GM21786 (cell line): ENCODE measurements around the gene GNAO1.
"Not testable (repeated sequence)": the region's sequence is repeated elsewhere in the genome, so short reads cannot be mapped to it uniquely, and the experiment has no call there.

Experiments
- ATAC-seq: cut with Tn5 transposase; IDR thresholded peaks from one replicate; pipeline ENCODE4 v1.9.1; 2021; ENCODE audit not compliant: unreplicated experiment

The GNAO1 gene

DNA sequence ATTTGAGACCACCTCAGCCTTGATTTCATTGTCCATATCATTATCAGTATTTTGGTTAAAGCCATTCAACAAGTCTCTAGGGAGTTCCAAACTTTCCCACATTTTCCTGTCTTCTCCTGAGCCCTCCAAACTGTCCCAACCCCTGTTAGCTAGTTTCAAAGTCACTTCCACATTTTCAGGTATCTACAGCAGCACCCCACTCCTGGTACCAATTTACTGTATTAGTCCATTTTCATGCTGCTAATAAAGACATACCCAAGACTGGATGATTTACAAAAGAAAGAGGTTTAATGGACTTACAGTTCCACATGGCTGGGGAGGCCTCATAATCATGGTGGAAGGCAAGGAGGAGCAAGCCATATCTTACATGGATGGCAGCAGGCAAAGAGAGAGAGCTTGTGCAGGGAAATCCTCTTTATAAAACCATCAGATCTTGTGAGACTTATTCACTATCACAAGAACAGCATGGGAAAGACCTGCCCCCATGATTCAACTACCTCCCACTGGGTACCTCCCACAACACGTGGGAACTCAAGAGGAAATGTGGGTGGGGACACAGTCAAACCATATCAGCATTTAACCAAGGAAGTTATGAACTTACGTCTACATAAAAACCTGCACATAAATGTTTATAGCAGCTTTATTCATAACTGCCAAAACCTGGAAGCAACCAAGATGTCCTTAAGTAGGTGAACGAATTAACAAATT lies 189.6 kb downstream of the GNAO1 start:
- not testable (repeated sequence) for ATAC-seq

DNA sequence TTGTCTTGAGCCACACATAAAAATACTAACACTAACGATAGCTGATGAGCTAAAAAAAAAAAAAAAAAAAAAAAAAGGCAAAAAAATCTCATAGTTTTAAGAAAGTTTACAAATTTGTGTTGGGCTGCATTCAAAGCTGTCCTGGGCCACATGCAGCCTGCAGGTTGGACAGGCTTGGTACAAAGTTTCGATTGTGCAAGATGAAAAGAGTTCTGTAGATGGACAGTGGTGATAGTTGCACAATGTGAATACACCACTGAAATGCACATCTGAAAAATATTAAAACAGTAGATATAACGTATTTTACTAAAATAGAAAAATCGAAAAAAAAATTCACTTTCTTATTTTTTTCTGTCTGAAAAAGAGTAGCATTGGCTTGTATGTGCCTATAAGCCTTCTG lies 191.2 kb downstream of the GNAO1 start:
- ATAC-seq, result no peak

DNA sequence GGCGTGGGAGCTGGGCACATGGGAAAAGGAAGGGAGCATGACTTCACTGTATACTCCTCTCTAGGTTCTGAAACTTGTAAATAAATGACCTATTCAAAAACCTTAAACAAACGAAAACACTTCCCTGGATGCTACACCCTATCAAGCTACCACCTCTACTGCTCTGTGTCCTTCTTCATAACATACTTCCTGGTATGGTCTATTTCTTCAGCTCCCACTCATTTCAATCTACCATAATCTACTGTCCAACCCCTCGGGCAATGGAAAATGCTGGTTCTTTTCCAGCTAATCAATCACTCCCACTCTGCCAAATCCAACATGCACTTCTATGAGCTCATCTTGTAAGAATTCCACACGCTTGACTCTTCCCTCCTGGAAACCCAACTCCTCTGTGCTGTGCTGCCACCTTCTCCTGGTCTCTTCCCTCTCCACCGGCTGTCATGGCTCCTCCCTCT lies 191.6 kb downstream of the GNAO1 start:
- ATAC-seq, result no peak

DNA sequence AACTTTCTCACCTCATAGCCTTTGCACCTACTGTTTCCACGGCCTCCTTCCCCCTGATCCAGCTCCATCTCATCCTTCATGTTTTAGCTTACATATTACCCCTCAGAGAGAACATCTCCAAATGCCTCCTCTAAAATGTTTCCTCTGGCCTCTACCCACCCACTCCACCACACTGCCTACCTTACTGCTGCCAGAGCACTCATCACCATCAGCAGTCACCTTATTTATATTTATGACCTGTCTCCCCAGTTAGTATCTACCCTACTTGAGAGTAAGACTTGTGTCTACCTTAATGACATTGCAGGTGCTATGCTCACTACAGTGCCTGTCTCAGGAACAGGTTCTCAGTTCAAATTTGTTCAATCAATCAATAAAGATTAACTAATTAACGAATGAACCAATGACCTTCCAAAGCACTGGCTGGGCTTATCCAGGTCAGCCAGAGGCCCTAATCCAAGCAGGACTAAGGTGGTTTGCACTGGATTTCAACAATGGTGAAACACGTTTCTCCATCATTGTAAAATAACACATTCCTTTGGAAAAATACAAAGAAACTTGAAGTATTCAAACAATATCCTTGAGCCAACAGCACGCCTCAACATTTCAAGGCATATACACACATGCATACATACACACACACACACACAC lies 192.9 kb downstream of the GNAO1 start:
- no peak for ATAC-seq

DNA sequence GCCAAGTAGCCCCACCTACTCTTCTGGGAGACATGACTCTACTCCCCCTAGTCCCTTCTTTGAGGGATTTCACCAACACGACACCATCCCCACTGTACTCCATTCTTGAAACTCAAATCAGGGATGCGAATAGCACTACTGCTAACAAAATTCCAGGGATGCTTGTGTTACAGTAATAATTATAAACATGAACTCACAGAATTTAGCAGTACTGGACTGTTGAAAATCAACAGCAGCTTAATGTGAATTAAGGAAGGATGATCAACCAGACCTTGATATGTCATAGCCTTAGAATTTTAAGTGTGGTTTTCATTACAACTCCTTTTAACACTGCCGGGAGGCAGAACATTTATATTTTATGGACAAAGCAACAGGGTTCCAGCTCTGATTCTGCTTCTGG lies 196.1 kb downstream of the GNAO1 start:
- ATAC-seq, result no peak

DNA sequence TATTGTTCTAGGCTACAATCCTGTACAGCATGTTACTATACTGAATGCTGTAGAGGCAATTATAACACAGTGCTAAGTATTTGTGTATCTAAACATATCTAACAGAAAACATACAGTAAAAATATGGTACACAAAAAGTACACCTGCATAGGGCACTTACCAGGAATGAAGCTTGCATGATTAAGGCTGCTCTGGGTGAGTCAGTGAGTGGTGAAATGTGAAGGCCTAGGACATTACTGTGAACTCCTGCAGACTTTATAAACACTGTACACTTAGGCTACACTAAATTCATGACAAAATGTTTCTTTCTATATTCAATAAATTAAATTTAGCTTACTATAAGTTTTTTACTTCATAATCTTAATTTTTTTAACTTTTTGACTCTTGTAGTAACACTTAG lies 196.9 kb downstream of the GNAO1 start:
- ATAC-seq, result no peak

DNA sequence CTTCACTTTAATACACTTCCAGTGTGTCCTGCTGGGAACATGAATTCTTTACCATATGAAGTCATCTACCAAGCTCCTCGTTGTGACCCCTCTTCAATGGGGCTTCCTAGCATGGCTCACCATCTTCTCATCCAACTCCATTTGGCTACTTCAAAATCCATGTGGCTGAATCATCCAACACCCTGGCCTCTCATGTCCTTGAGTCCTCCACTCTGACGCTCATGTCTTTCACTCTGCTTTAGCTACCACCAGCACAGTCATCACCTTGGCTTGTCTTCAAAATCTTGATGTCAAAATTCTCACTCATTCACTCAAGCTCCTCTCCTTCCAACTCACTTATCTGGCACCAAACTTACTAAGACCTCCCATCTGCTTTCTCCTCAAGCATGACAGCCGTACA lies 198.3 kb downstream of the GNAO1 start:
- no peak for ATAC-seq

DNA sequence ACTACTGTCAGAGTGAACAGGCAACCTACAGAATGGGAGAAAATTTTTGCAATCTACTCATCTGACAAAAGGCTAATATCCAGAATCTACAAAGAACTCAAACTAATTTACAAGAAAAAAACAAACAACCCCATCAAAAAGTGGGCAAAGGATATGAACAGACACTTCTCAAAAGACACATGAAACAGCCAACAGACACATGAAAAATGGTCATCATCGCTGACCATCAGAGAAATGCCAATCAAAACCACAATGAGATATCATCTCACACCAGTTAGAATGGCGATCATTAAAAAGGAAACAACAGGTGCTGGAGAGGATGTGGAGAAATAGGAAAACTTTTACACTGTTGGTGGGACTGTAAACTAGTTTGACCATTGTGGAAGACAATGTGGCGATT lies 205.4 kb downstream of the GNAO1 start:
- not testable (repeated sequence) for ATAC-seq

DNA sequence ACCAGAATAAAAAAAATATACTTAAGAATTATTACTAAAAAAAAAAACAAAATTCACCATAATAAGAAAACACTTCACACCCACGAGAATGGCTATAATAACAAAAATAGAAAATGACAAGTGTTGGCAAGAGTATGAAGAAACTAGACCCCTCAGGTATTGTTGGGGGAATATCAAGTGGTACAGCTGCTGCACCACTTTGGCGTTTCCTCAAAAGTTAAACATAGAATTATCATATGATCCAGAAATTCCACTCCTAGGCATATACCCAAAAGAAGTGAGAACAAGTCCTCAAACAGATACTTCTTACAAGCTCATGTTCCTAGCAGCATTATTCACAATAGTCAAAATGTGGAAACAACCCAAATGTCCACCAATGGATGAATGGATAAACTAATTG lies 207.8 kb downstream of the GNAO1 start:
- no peak for ATAC-seq

DNA sequence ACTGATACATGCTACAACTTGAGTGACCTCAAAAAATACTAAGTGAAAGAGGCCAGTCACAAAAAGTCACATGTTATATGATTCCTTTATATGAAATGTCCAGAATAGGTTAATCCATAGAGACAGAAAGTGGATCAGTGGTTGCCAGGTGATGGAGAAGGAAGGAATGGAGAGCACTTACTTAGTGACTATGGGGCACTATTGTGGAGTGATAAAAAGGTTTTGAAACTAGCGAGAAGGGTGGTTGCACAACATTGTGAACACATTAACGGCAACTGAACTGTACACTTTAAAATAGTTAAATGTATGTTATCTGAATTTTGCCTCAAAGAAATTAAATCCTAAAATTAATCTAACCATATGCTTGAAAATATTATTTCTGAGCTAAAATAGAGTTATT lies 208.2 kb downstream of the GNAO1 start:
- no peak for ATAC-seq

DNA sequence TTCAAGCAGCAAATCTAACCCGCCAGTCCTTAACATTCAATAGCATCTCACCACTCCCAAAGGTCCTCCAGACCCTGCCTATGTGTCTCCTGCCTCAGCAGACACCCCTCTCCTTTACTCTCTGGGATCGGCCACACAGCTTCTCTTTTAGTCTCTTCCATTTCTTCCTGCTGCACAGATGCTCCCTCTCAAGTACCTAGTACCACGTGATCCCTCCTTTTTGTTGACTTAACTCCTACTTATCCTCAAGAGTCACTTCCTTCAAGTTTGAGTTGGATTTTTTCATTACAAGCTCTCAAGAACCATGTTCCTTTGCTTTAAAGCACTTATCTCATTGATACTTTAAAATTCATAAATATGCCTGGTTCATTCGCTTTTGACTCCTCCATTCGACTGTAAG lies 209.2 kb downstream of the GNAO1 start:
- no peak for ATAC-seq

DNA sequence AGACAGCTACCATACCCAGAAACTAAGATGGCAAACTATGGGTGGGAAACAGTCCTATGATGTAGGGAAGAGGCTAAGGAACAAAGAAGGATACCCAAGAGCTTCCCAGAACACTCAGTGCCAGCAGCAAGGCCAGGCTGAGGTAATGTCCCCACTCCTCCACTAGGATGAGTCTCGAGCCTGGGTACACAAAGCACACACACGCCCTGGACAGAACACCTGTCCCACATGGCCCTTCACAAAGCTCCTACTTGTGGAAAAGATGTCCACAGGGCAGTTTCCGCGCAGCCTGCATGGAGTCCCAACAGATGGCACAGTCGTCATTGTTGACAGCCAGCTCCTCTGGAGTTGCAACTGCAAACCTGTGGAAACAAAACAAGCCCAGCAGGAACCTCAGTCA lies 210.2 kb downstream of the GNAO1 start:
- ATAC-seq, result no peak

DNA sequence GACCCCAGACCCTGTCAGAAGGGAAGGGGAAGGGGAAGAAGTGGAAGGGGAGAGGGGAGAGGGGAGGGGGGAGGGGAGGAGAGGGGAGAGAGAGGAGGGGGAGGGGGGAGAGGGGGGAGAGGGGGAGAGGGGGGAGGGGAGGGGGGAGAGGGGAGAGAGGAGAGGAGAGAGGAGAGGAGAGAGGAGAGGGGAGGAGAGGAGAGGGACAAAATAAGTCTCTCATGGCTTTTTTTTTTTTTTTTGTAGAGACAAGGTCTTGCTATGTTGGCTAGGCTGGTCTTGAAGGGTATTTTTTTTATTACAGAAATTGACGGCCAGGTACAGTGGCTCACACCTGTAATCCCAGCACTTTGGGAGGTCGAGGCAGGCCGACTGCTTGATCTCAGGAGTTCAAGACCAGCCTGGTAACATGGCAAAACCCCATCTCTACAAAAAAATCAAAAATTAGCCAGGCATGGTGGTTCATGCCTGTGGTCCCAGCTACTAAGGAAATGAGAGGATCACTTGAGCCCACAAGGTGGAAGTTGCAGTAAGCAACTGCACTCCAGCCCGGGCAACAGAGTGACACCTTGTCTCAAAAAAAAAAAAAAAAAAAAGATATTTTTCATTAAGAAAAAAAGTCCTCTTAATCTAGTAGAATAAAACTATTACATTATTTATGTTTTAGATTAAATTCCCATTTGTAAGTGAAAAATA lies 214.8 kb downstream of the GNAO1 start:
- no peak for ATAC-seq
